ENCODE results near the gene GLI1.

GLI1 gene

GRCh38 chr12:57461276-57461916, 1.8 kb downstream of the GLI1 start:
- no peak for DNase-seq (ENCODE audit: low read depth)

GRCh38 chr12:57461917-57462250, 2.3 kb downstream of the GLI1 start:
- no peak for DNase-seq (ENCODE audit: low read depth)

GRCh38 chr12:57462251-57462911, 2.8 kb downstream of the GLI1 start:
- DNase-seq (ENCODE audit: low read depth), result peak; percentile 77

- no peak for DNase-seq (ENCODE audit: low read depth)
Measured at GRCh38 chr12:57462912-57463253, 3.3 kb downstream of the GLI1 start.

- no peak for DNase-seq (ENCODE audit: low read depth)
Measured at GRCh38 chr12:57464569-57464968, 5.0 kb downstream of the GLI1 start.

- DNase-seq (ENCODE audit: low read depth), result no peak
Measured at GRCh38 chr12:57465030-57465746, 5.6 kb downstream of the GLI1 start.

GRCh38 chr12:57465747-57466505, 6.3 kb downstream of the GLI1 start:
- DNase-seq (ENCODE audit: low read depth), result no peak

- DNase-seq (ENCODE audit: low read depth), result no peak
Measured at GRCh38 chr12:57467212-57467874, 7.8 kb downstream of the GLI1 start.

GRCh38 chr12:57467915-57468314, 8.3 kb downstream of the GLI1 start:
- DNase-seq (ENCODE audit: low read depth), result no peak

GRCh38 chr12:57469296-57470164, 9.9 kb downstream of the GLI1 start:
- no peak for DNase-seq (ENCODE audit: low read depth)

GRCh38 chr12:57470286-57470969, 10.8 kb downstream of the GLI1 start:
- no peak for DNase-seq (ENCODE audit: low read depth)

- DNase-seq (ENCODE audit: low read depth), result no peak
Measured at GRCh38 chr12:57470970-57471656, 11.5 kb downstream of the GLI1 start.

GRCh38 chr12:57471661-57472060, 12.1 kb downstream of the GLI1 start:
- DNase-seq (ENCODE audit: low read depth), result no peak

- DNase-seq (ENCODE audit: low read depth), result no peak
Measured at GRCh38 chr12:57472391-57472790, 12.8 kb downstream of the GLI1 start.

- DNase-seq (ENCODE audit: low read depth), result no peak
Measured at GRCh38 chr12:57473392-57473791, 13.8 kb downstream of the GLI1 start.

- no peak for DNase-seq (ENCODE audit: low read depth)
Measured at GRCh38 chr12:57473886-57474285, 14.3 kb downstream of the GLI1 start.

- DNase-seq (ENCODE audit: low read depth), result no peak
Measured at GRCh38 chr12:57474430-57474829, 14.8 kb downstream of the GLI1 start.

- DNase-seq (ENCODE audit: low read depth), result no peak
Measured at GRCh38 chr12:57474862-57475261, 15.3 kb downstream of the GLI1 start.

- DNase-seq (ENCODE audit: low read depth), result no peak
Measured at GRCh38 chr12:57475271-57476161, 15.9 kb downstream of the GLI1 start.
